ENCODE results near the gene CHAF1A.

GRCh38 chr19:4436231-4436630, 33.8 kb downstream of the CHAF1A start:
- TF ChIP-seq POLR2A (IDR thresholded peaks at IDR 0.05; ENCODE audit: low read depth, low read length) (no peak), POLR2AphosphoS5 (IDR thresholded peaks at IDR 0.05; ENCODE audit: low read depth, low read length) (no peak), TAF1 (IDR thresholded peaks at IDR 0.05; ENCODE audit: borderline replicate concordance, low read depth, low read length) (no peak)

Data from GM12892 (cell line).